IPS-15b (cell line): ENCODE data around the gene ROR2.
"Not testable (repeated sequence)": the region's sequence is repeated elsewhere in the genome, so short reads cannot be mapped to it uniquely, and the experiment has no call there.

Experiments used
- H3K27me3 ChIP-seq: one replicate; pipeline ENCODE4 v1.6.1; 2013; ENCODE audit warnings: low read length; ENCODE audit not compliant: control insufficient read depth, insufficient read depth
- H3K36me3 ChIP-seq: one replicate; pipeline ENCODE4 v1.6.1; 2013; ENCODE audit warnings: low read length; ENCODE audit not compliant: control insufficient read depth, insufficient read depth
- H3K4me1 ChIP-seq: one replicate; pipeline ENCODE4 v1.6.1; 2013; ENCODE audit warnings: mild to moderate bottlenecking, low read length; ENCODE audit not compliant: control insufficient read depth, insufficient read depth
- H3K4me3 ChIP-seq: one replicate; pipeline ENCODE4 v1.5.1; 2013; ENCODE audit warnings: low read depth, low read length
- H3K9ac ChIP-seq: one replicate; pipeline ENCODE4 v1.6.1; 2013; ENCODE audit warnings: low read depth, mild to moderate bottlenecking, low read length
- H3K9me3 ChIP-seq: one replicate; pipeline ENCODE4 v1.6.1; 2013; ENCODE audit warnings: mild to moderate bottlenecking, low read length; ENCODE audit not compliant: control insufficient read depth, insufficient read depth

The ROR2 gene

DNA sequence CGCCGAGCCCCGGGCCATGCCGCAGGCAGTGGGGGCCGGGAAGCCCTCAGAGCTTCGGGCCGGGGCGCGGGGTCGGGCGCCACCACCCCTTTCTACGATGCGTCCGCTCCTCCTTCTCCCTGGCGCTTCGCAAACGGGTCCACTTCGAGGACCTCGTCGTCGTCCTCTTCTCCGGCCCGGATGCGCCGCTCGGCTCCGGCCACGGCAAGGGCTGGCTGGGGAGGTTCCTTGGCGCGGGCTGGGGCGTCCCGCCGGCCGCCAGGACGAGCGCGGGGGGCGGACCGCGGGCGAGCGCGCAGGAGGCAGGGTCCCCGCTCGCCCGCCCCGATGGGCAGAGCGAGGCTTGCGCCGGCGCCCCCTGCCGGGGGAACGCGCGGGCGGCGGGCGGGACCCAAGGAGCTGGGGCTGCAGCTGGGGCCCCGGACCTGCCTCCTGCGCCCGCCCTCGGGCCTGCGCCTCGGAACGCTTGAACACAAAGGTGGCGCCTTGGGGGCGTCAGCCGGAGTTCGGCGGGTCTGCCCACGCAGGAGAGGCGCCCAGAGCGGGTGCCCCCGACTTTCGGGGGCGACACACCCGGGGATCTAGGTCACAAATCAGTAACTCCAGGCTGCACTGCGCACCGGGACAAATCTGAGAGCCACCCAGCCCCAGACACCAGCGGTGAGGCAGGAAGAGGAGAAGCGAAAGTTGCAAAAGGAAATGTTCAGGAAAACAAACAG lies at the start of gene ROR2:
ROR2 (minus strand) TSS at position 283 of the 719 bp plus-strand sequence.
- Histone ChIP-seq H3K27me3 (peaks cover 39% of the 10 kb centered on the region), H3K4me3 (peak within 1 kb of the TSS; percentile 86), H3K4me1 (peaks cover 12% of the 10 kb centered on the region), H3K36me3 (no peaks in the 10 kb centered on the region), H3K9me3 (no peaks in the 10 kb centered on the region), H3K9ac (peak within 1 kb of the TSS; percentile 37)

DNA sequence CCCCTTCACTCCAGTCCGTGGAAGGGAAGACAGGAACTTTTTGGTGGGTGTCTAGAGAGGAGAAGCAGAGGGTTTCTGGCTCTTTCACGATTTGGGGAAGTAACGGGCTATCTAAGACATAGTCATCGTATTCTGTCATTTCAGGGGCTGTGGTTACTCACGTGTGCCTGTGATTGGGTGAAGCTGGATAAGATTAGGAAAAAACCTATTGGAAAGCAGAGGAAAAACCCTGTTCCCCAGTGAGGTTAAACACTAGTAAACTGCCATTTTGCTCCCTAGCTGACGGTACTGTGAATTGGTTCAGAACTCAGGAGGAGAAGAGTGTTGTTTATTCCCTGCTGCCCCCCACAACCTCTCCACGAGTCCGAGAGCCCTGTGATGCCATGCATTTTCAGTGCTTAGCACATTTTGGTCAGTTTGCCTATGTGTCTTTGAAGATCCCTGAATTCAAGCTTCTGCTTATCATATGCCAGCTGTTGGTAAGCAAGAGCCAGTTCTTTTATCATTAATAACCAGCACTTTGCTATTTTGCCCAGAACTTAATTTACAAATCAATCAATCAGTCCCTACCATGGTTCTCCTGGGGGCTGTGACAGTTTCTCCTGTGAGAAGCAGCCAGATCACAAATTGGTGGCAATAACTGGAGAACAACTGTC lies 45.1 kb upstream of the ROR2 start:
- H3K27me3 ChIP-seq, result no peaks in the 10 kb centered on the region
- no peaks in the 10 kb centered on the region for H3K9me3 ChIP-seq
- no peak overlapping the region for H3K9ac ChIP-seq
- no peaks in the 10 kb centered on the region for H3K4me1 ChIP-seq
- H3K4me3 ChIP-seq, result no peak overlapping the region
- no peaks in the 10 kb centered on the region for H3K36me3 ChIP-seq

DNA sequence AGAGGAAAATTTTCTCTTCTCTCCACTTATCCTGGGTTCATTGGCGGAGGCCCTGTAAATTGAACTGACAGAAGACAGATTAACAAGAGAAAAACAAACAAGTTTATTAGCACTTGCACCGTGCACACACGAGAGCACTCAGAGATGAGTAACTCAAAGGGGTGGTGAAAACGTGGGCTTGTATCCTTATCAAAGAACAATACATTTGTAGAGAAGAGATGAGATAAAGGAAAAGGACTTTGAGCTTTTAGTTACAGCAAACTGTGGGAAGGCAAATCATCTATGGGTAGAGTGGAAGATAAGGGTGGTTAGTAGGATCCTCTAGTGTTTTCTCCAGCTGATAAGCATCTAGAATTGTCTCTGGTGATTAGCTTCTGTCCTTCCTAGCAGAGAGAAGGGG lies 44.4 kb upstream of the ROR2 start:
- Histone ChIP-seq H3K4me1 (no peaks in the 10 kb centered on the region), H3K9me3 (no peaks in the 10 kb centered on the region)

DNA sequence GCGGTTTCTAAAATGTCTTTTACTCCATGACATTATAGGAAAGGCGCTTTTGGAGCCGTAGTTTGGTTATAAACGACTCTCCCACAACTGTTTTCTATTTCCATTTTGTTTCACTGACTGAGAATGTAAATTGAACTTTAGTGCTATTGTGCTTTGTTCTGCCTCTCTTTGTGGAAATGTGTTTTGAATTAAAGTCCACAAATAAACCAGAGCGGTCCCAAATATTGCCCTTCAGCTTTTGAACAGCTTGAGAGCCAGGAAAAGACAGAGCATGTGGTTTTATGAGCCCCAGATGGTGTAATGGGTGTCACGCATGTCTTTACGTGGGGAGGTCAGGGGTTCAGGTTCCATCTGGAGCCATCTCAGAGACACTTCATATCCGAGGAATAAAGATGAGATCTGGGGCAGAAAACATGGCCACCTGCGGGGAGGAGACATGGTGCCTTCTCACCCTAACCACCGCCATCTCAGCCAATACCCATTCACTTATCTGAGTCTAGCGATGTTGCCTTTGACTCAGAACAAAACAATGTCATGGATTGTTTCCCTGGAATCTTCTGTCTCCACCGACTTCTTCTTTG lies 42.5 kb upstream of the ROR2 start:
- Histone ChIP-seq H3K4me3 (no peak overlapping the region), H3K9ac (no peak overlapping the region), H3K27me3 (no peaks in the 10 kb centered on the region), H3K36me3 (no peaks in the 10 kb centered on the region), H3K4me1 (no peaks in the 10 kb centered on the region), H3K9me3 (no peaks in the 10 kb centered on the region)

More for the DNA sequence above, 44.4 kb upstream of the ROR2 start:
- Histone ChIP-seq H3K9ac (no peak overlapping the region), H3K4me3 (no peak overlapping the region), H3K36me3 (no peaks in the 10 kb centered on the region), H3K27me3 (no peaks in the 10 kb centered on the region)

DNA sequence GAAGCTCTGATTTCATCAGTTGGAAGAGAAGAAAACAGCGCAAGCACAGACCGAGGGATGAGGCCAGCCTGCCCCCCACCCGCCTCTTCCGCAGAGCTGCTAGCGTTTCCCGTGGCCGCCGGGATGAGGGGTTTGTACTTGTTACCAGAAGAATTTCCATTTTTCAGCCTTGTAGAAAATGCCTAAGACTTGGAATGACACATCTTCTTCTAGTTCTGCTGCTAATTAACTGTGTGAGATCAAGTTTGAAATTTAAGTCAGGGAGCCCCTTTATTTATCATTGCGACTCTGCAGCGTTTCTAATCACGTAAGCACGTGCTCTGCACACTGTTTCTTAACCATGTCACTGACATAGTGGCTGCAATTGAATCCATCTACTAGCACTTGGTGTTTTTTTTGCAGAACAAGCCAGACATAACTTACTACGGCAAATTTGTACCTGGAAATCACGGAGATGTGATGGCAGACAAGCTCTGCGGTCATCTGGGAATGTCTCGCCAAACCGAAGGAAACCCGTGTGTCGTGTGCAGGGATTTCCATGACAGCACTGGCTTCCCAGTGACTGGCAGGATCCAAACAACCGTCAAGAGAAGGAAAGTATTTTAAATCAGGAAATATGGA lies 41.8 kb upstream of the ROR2 start:
- Histone ChIP-seq H3K27me3 (no peaks in the 10 kb centered on the region), H3K4me3 (no peak overlapping the region), H3K9ac (no peak overlapping the region), H3K9me3 (no peaks in the 10 kb centered on the region), H3K4me1 (no peaks in the 10 kb centered on the region), H3K36me3 (no peaks in the 10 kb centered on the region)

DNA sequence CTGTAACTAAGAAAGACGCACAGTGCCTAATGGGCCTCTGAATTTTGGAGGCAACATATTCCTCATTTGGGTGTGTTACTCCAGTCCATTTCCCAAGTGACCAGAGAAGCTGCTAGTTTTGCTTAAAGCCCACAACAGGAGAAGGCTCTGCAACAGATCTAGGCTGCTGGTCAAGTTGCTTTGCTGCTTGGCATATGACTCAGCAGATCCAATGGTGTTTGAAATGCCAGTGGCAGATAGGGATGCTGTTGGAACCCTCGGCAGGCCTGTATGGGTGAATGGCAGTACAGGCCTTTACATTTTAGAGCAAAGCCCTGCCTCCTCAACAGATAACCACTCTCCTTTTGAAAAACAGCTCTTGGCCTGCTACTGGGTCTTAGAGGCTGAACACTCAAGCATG lies 36.2 kb upstream of the ROR2 start:
- H3K9me3 ChIP-seq, result no peaks in the 10 kb centered on the region
- no peaks in the 10 kb centered on the region for H3K4me1 ChIP-seq
- H3K36me3 ChIP-seq, result no peaks in the 10 kb centered on the region
- H3K9ac ChIP-seq, result no peak overlapping the region
- no peak overlapping the region for H3K4me3 ChIP-seq
- no peaks in the 10 kb centered on the region for H3K27me3 ChIP-seq

DNA sequence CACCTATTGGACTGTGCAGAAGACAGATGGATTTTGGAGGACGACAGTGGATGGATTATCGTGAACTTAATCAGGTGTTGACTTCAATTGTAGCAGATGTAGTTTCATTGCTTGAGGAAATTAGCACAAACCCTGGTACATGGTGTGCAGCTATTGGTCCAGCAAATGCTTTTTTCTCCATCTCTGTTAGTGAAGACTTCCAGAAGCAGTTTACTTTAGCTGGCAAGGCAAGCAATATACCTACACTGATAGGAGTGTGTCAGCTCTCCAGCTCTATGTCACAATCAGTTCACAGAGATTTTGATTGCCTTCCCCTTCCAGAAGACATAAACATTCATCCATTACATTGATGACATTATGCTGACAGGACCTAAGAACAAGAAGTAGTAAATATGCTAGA lies 35.7 kb upstream of the ROR2 start:
- Histone ChIP-seq H3K4me3 (no peak overlapping the region), H3K36me3 (no peaks in the 10 kb centered on the region), H3K9ac (no peak overlapping the region), H3K4me1 (no peaks in the 10 kb centered on the region), H3K27me3 (no peaks in the 10 kb centered on the region), H3K9me3 (no peaks in the 10 kb centered on the region)

DNA sequence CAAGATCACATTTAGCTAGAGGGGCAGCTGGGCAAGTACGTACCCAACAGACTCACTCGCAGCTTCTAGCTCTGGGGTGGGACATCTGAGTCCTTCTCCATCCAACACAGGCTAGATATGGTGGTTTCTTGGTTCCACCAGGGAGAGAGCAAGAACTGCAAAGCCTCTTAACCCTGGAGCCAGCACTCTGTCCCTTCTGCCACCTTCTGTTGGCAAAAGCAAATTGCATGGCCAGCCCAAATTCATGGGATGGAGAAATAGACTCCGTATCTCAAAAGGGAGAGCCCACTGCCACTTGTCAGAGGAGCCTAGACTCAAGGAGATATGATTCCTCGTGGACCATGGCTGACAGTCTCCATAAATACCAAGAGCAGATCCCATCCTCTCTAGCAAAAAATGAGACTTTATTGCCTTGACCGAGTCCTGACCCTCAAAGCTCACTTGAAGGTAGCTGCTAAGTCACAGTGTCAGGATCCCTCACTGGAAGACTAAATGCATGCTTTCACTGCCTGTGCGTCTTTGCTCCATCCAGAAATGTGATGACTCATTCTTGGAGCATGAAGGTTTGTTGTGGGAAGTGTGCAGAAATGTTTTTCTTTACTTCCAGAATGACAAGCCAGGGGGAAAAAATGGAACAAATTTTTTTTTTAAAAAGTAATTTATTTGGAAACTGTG lies 28.8 kb upstream of the ROR2 start:
- Histone ChIP-seq H3K27me3 (no peaks in the 10 kb centered on the region), H3K4me1 (no peaks in the 10 kb centered on the region), H3K9ac (no peak overlapping the region), H3K4me3 (no peak overlapping the region), H3K9me3 (no peaks in the 10 kb centered on the region), H3K36me3 (no peaks in the 10 kb centered on the region)

DNA sequence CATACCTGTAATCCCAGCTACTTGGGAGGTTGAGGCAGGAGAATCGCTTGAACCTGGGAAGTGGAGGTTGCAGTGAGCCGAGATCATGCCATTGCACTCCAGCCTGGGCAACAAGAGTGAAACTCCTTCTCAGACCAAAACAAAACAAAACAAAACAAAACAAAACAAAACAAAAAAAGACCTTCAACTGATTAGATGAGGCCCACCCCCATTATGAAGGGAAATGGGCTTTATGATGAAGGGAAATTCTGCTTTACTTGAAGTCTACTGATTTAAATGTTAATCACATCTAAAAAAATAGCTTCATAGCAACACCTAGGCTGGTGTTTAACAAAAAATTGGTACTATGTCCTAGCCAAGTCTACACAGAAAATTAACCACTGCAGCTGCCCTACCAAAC lies 25.2 kb upstream of the ROR2 start:
- H3K9ac ChIP-seq, H3K4me1 ChIP-seq, H3K9me3 ChIP-seq, H3K36me3 ChIP-seq, H3K4me3 ChIP-seq, H3K27me3 ChIP-seq: not testable (repeated sequence)

DNA sequence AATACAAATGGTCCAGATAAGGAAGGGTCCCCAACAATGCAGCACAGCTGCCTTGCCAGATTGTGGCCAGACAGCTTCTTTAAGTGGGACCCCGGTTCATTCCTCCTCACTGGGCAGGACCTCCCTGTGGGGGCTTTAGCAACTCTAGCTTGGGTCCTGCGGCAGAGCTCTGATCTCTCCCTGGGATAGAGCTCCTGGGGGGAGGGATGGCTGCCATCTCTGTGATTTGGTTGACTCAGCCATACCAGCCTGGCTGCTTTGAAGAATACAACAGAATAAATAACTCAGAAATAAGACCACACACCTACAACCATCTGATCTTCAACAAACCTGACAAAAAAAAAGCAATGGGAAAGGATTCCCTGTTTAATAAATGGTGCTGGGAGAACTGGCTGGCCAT lies 22.7 kb upstream of the ROR2 start:
- H3K27me3 ChIP-seq, result no peaks in the 10 kb centered on the region

DNA sequence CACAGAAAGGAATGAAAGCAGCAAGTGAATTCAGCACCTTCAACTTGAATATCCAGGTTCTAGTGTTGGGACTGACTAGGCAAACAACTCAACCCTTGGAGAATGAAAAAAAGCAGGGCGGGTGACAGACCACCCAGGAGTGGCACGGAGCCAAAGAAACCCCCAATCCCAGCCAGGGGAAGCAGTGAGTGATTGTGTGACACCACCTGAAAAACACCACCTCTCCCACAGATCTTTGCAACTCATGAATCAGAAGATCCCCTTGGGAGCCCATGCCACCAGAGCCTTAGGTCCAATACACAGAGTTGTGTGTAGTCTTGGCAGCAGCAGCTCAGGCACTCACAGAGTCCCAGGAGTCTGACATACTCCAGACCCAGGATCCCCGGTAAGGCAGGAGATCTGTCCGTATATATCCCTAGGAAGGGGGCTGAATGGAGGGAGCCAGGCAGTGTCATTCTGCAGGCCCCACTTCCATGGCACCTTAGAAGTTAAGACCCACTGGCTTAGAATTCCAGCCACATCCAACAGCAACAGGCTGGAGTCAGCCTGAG lies 22.1 kb upstream of the ROR2 start:
- Histone ChIP-seq H3K4me3 (no peak overlapping the region), H3K27me3 (no peaks in the 10 kb centered on the region), H3K4me1 (no peaks in the 10 kb centered on the region), H3K9me3 (no peaks in the 10 kb centered on the region), H3K36me3 (no peaks in the 10 kb centered on the region), H3K9ac (no peak overlapping the region)

More for the DNA sequence above, 22.7 kb upstream of the ROR2 start:
- no peaks in the 10 kb centered on the region for H3K4me1 ChIP-seq
- no peaks in the 10 kb centered on the region for H3K36me3 ChIP-seq
- no peaks in the 10 kb centered on the region for H3K9me3 ChIP-seq
- H3K4me3 ChIP-seq, result no peak overlapping the region
- H3K9ac ChIP-seq, result no peak overlapping the region
